PFSK-1 (cell line): ENCODE measurements around the gene MFF.

ENCODE experiments used
- FOXP2 ChIP-seq: optimal IDR thresholded peaks from 2 replicates; pipeline ENCODE3; 2011; ENCODE audit warnings: borderline replicate concordance, control low read depth, inconsistent platforms; ENCODE audit not compliant: insufficient read depth; ENCODE audit errors: extremely low read length, extremely low read depth
- POLR2AphosphoS5 ChIP-seq: IDR thresholded peaks from 2 replicates; pipeline ENCODE4 v1.6.1; 2012; ENCODE audit warnings: low read depth, mild to moderate bottlenecking, control low read depth, low read length, moderate library complexity
- REST ChIP-seq, 2 experiments: IDR thresholded peaks; 2 replicates each; pipeline versions ENCODE4 v1.6.1 to v1.8.0; 2011 to 2012; ENCODE audit warnings: low read depth in 2 of 2, low read length in 2 of 2, control low read depth in 1 of 2, inconsistent platforms in 1 of 2, mild to moderate bottlenecking in 1 of 2, moderate library complexity in 1 of 2; ENCODE audit not compliant: insufficient read depth in 1 of 2
- SIN3A ChIP-seq: IDR thresholded peaks from 2 replicates; pipeline ENCODE4 v1.6.1; 2012; ENCODE audit warnings: mild to moderate bottlenecking, low read length, moderate library complexity, borderline replicate concordance; ENCODE audit not compliant: insufficient read depth
- TAF1 ChIP-seq: IDR thresholded peaks from 2 replicates; pipeline ENCODE4 v1.6.1; 2012; ENCODE audit warnings: low read length, control low read depth, borderline replicate concordance; ENCODE audit not compliant: insufficient read depth

MFF gene

GRCh38 chr2:227310756-227311110 is 14.3 kb upstream of the MFF start:
- TF ChIP-seq TAF1 (no peak), POLR2AphosphoS5 (no peak), SIN3A (no peak), REST (IDR thresholded peaks at IDR 0.05; ENCODE audit: insufficient read depth in 1 of 2, low read depth in 2 of 2, low read length in 2 of 2) (no peak), FOXP2 (no peak)

- no peak for TF ChIP-seq TAF1
- no peak for TF ChIP-seq REST (IDR thresholded peaks at IDR 0.05; ENCODE audit: insufficient read depth in 1 of 2, low read depth in 2 of 2, low read length in 2 of 2)
- TF ChIP-seq POLR2AphosphoS5, result no peak
- TF ChIP-seq FOXP2, result no peak
- no peak for TF ChIP-seq SIN3A
Measured at GRCh38 chr2:227311861-227312506, 13.1 kb upstream of the MFF start.

- TF ChIP-seq FOXP2, result no peak
- no peak for TF ChIP-seq SIN3A
- TF ChIP-seq POLR2AphosphoS5, result no peak
- no peak for TF ChIP-seq TAF1
- TF ChIP-seq REST (IDR thresholded peaks at IDR 0.05; ENCODE audit: insufficient read depth in 1 of 2, low read depth in 2 of 2, low read length in 2 of 2), result no peak
Measured at GRCh38 chr2:227312579-227312978, 12.5 kb upstream of the MFF start.

GRCh38 chr2:227313310-227313709 is 11.7 kb upstream of the MFF start:
- no peak for TF ChIP-seq SIN3A
- no peak for TF ChIP-seq TAF1
- no peak for TF ChIP-seq REST (IDR thresholded peaks at IDR 0.05; ENCODE audit: insufficient read depth in 1 of 2, low read depth in 2 of 2, low read length in 2 of 2)
- TF ChIP-seq POLR2AphosphoS5, result no peak
- TF ChIP-seq FOXP2, result no peak

GRCh38 chr2:227317834-227318233 is 7.2 kb upstream of the MFF start:
- no peak for TF ChIP-seq SIN3A
- TF ChIP-seq FOXP2, result no peak
- no peak for TF ChIP-seq TAF1
- no peak for TF ChIP-seq POLR2AphosphoS5
- TF ChIP-seq REST (IDR thresholded peaks at IDR 0.05; ENCODE audit: insufficient read depth in 1 of 2, low read depth in 2 of 2, low read length in 2 of 2), result no peak
